Inferior parietal cortex (tissue), 1 donor: ENCODE data around the gene LYSMD3.
A peak's percentile ranks its signal among the peaks of the same experiment; 100 is the strongest.

Source experiments
- DNase-seq: peaks from one replicate; pipeline ENCODE4 v3.0.0-alpha.2; 2016; ENCODE audit errors: extremely low spot score

LYSMD3 gene

GRCh38 chr5:90480699-90481098 lies 48.7 kb downstream of the LYSMD3 start:
- no peak for DNase-seq

GRCh38 chr5:90479611-90480385 lies 49.6 kb downstream of the LYSMD3 start:
- DNase-seq: no peak

GRCh38 chr5:90477621-90478215 lies 51.7 kb downstream of the LYSMD3 start:
- peak; percentile 15 for DNase-seq

GRCh38 chr5:90477073-90477472 lies 52.3 kb downstream of the LYSMD3 start:
- DNase-seq: peak; percentile 14

GRCh38 chr5:90476391-90476790 lies 53.0 kb downstream of the LYSMD3 start:
- DNase-seq: no peak

- no peak for DNase-seq
Observed at GRCh38 chr5:90475436-90475980, 53.9 kb downstream of the LYSMD3 start.

GRCh38 chr5:90474235-90475107 lies 54.9 kb downstream of the LYSMD3 start, which contains the start of the genes MBLAC2 and POLR3G:
Gene MBLAC2, minus strand, starts transcription at chr5:90474771. Its CDS starts 479 bp downstream, at chr5:90474292.
Gene POLR3G, plus strand, starts transcription at chr5:90474864. Its CDS starts 10,704 bp downstream, at chr5:90485568.
- DNase-seq: peak; percentile 84

- DNase-seq: peak; percentile 33
Observed at GRCh38 chr5:90473396-90474234, 55.8 kb downstream of the LYSMD3 start.

GRCh38 chr5:90472783-90473395 lies 56.5 kb downstream of the LYSMD3 start:
- DNase-seq: no peak
